ENCODE results near the gene MTR. TPM values are rescaled to one million over a fixed set of nuclear protein-coding genes. Genes with fewer than 3 reads are reported as not detected.

MTR gene
- total RNA-seq, 2 experiments from 2014 or later = 22.3 to 63.8 TPM

DNA sequence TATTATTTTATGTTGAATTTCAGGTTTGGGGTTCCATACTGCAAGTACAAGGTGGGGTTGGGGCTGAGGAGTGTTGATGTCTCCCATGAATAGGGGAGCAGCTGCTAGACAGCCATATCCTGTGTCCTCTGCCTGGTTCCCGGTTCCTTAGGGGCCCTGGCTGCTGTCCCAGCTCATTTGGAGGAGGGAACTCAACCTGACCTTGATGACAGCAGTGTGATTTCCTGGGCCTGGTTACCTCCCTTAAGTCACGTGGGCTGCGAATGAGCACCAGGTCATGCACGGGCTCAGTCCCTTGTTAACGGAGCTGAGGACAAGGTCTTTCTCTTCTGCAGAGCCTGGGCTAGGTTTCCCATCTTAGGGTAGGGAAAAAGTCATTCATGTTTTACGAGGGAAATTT is 85.1 kb downstream of the MTR start:
- BruUV-seq (replicated peaks) = no TSS peak
- H4K20me1 ChIP-seq (ENCODE audit: insufficient read depth, low read length) = no peaks in the 10 kb centered on the region
- no peaks in the 10 kb centered on the region for H3K4me1 ChIP-seq (ENCODE audit: insufficient read depth, low read length, poor library complexity, severe bottlenecking)
- H3K9me3 ChIP-seq (ENCODE audit: low read length) = no peaks in the 10 kb centered on the region
- DNase-seq (ENCODE audit: low spot score) = no peak
- no peak overlapping the region for H2AFZ ChIP-seq (ENCODE audit: low read length)
- POLR2A ChIA-PET = no interaction called here
- no peak overlapping the region for H3K4me2 ChIP-seq (ENCODE audit: low read length)
- intact Hi-C loops (cut with micrococcal nuclease; ENCODE audit: unreplicated experiment) = no loop called here
- no peak overlapping the region for H3K27ac ChIP-seq (ENCODE audit: low read depth, low read length, poor library complexity, severe bottlenecking)
- TF ChIP-seq, protein P1, sequence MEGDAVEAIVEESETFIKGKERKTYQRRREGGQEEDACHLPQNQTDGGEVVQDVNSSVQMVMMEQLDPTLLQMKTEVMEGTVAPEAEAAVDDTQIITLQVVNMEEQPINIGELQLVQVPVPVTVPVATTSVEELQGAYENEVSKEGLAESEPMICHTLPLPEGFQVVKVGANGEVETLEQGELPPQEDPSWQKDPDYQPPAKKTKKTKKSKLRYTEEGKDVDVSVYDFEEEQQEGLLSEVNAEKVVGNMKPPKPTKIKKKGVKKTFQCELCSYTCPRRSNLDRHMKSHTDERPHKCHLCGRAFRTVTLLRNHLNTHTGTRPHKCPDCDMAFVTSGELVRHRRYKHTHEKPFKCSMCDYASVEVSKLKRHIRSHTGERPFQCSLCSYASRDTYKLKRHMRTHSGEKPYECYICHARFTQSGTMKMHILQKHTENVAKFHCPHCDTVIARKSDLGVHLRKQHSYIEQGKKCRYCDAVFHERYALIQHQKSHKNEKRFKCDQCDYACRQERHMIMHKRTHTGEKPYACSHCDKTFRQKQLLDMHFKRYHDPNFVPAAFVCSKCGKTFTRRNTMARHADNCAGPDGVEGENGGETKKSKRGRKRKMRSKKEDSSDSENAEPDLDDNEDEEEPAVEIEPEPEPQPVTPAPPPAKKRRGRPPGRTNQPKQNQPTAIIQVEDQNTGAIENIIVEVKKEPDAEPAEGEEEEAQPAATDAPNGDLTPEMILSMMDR (conservative IDR thresholded peaks at IDR 0.05; ENCODE audit: low read length) = no peak
- no peak for TF ChIP-seq EZH2phosphoT487 (IDR thresholded peaks at IDR 0.05; ENCODE audit: borderline replicate concordance, low read depth, low read length)
- no peaks in the 10 kb centered on the region for H3K79me2 ChIP-seq (ENCODE audit: insufficient read depth, low read depth, low read length)
- peaks cover 54% of the 10 kb centered on the region for H3K36me3 ChIP-seq (ENCODE audit: insufficient read depth, low read length)
- CTCF ChIA-PET (ENCODE audit: unreplicated experiment) = no interaction called here
- H3K9me2 ChIP-seq (ENCODE audit: insufficient read depth, low read length) = no peaks in the 10 kb centered on the region
- H3K4me3 ChIP-seq (ENCODE audit: low read depth, low read length, poor library complexity, severe bottlenecking) = no peak overlapping the region

- Histone ChIP-seq H3K27ac (ENCODE audit: low read depth, low read length, poor library complexity, severe bottlenecking) (no peak overlapping the region), H3K4me3 (ENCODE audit: low read depth, low read length, poor library complexity, severe bottlenecking) (no peak overlapping the region), H3K4me2 (ENCODE audit: low read length) (no peak overlapping the region), H3K9me2 (ENCODE audit: insufficient read depth, low read length) (no peaks in the 10 kb centered on the region), H3K36me3 (ENCODE audit: insufficient read depth, low read length) (peaks cover 56% of the 10 kb centered on the region), H4K20me1 (ENCODE audit: insufficient read depth, low read length) (no peaks in the 10 kb centered on the region), H3K79me2 (ENCODE audit: insufficient read depth, low read depth, low read length) (no peaks in the 10 kb centered on the region), H3K4me1 (ENCODE audit: insufficient read depth, low read length, poor library complexity, severe bottlenecking) (no peaks in the 10 kb centered on the region), H3K9me3 (ENCODE audit: low read length) (no peaks in the 10 kb centered on the region), H2AFZ (ENCODE audit: low read length) (no peak overlapping the region)
- BruUV-seq (replicated peaks) = no TSS peak
- ChIA-PET CTCF (ENCODE audit: unreplicated experiment) (no interaction called here), POLR2A (no interaction called here)
- intact Hi-C loops (cut with micrococcal nuclease; ENCODE audit: unreplicated experiment) = no loop called here
- no peak for DNase-seq (ENCODE audit: low spot score)
- TF ChIP-seq EZH2phosphoT487 (IDR thresholded peaks at IDR 0.05; ENCODE audit: borderline replicate concordance, low read depth, low read length) = no peak
- TF ChIP-seq, protein P1 (conservative IDR thresholded peaks at IDR 0.05; ENCODE audit: low read length) = no peak
These were observed 87.6 kb downstream of the MTR start for GRCh38 chr1:236882678-236883077.

DNA sequence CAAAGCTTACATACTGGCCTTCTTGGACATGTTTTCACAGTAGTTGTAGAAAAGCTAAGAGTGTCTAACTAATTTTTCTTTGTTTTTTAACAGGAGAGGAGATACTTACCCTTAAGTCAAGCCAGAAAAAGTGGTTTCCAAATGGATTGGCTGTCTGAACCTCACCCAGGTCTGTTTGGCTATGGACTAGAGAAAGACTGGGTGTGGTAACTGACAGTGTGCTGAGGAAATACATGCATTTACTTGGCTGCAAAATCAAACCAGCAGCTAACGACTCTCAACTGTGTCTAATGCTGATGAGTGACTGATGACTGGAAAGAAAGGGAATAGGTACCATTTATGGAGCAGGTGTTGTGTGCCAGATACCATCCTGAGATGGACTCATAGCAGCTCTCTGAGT is 91.1 kb downstream of the MTR start:
- ChIA-PET POLR2A (interaction anchor here (0.7 kb wide), 1 partner anchor 11 kb away, joined by 3 read pairs; no protein-coding TSS in a partner anchor), CTCF (ENCODE audit: unreplicated experiment) (no interaction called here)
- Histone ChIP-seq H4K20me1 (ENCODE audit: insufficient read depth, low read length) (no peaks in the 10 kb centered on the region), H3K4me2 (ENCODE audit: low read length) (no peak overlapping the region), H3K4me1 (ENCODE audit: insufficient read depth, low read length, poor library complexity, severe bottlenecking) (no peaks in the 10 kb centered on the region), H3K4me3 (ENCODE audit: low read depth, low read length, poor library complexity, severe bottlenecking) (no peak overlapping the region), H3K36me3 (ENCODE audit: insufficient read depth, low read length) (peaks cover 69% of the 10 kb centered on the region), H3K9me3 (ENCODE audit: low read length) (no peaks in the 10 kb centered on the region), H3K27ac (ENCODE audit: low read depth, low read length, poor library complexity, severe bottlenecking) (no peak overlapping the region), H2AFZ (ENCODE audit: low read length) (no peak overlapping the region), H3K79me2 (ENCODE audit: insufficient read depth, low read depth, low read length) (no peaks in the 10 kb centered on the region), H3K9me2 (ENCODE audit: insufficient read depth, low read length) (no peaks in the 10 kb centered on the region)
- TF ChIP-seq EZH2phosphoT487 (IDR thresholded peaks at IDR 0.05; ENCODE audit: borderline replicate concordance, low read depth, low read length) = no peak
- TF ChIP-seq, protein P1 (conservative IDR thresholded peaks at IDR 0.05; ENCODE audit: low read length) = no peak
- no TSS peak for BruUV-seq (replicated peaks)
- no peak for DNase-seq (ENCODE audit: low spot score)
- intact Hi-C loops (cut with micrococcal nuclease; ENCODE audit: unreplicated experiment) = no loop called here

All from OCI-LY7 (cell line).